Measurements from ENCODE around the gene LIM2. TPM values are rescaled to one million over a fixed set of nuclear protein-coding genes. Genes with fewer than 3 reads are reported as not detected.

LIM2 gene
- total RNA-seq, 4 donors from 2014 or later, result not detected

GRCh38 chr19:51339687-51340656, 47.8 kb downstream of the LIM2 start:
- 2 to 3% methylated on average over 19 to 36 of the region's 107 CpGs for WGBS, 2 donors
- peak overlapping the region in 2 of 3 donors; percentile 23 to 61 for H3K27ac ChIP-seq
- peaks cover 0 to 2% of the 10 kb centered on the region in 2 donors for H3K36me3 ChIP-seq
- TF ChIP-seq CTCF (IDR thresholded peaks at IDR 0.05) (peak in 3 of 6 experiments; percentile 21 to 36 (median 32)), POLR2A (IDR thresholded peaks at IDR 0.05) (peak in 1 of 2 donors; percentile 59)
- peak; percentile 92 to 96 for DNase-seq
- no peaks in the 10 kb centered on the region for H3K9me3 ChIP-seq
- intact Hi-C loops (cut with DNase I), result loop anchor here (10.0 kb wide), 1 partner anchor 55 kb away; the partner anchor contains the start of gene C19orf84
- peak overlapping the region in 1 of 3 donors; percentile 38 for H3K4me3 ChIP-seq (replicated peaks in 1 of 3)
- H3K4me1 ChIP-seq, result peaks cover 9 to 14% of the 10 kb centered on the region in 2 donors
- no peaks in the 10 kb centered on the region for H3K27me3 ChIP-seq

GRCh38 chr19:51339313-51339686, 48.5 kb downstream of the LIM2 start:
- 1 to 3% methylated on average over 10 of the region's 10 CpGs for WGBS, 2 donors
- TF ChIP-seq CTCF (IDR thresholded peaks at IDR 0.05) (no peak), POLR2A (IDR thresholded peaks at IDR 0.05) (no peak)
- Histone ChIP-seq H3K4me3 (replicated peaks in 1 of 3) (peak overlapping the region in 1 of 3 donors; percentile 38), H3K27me3 (no peaks in the 10 kb centered on the region), H3K4me1 (peaks cover 9 to 14% of the 10 kb centered on the region in 2 donors), H3K9me3 (no peaks in the 10 kb centered on the region), H3K36me3 (no peaks in the 10 kb centered on the region), H3K27ac (peak overlapping the region in 1 of 3 donors; percentile 61)
- DNase-seq, result no peak
- intact Hi-C loops (cut with DNase I), result no loop called here

GRCh38 chr19:51338563-51339312, 49.0 kb downstream of the LIM2 start:
- Histone ChIP-seq H3K9me3 (no peaks in the 10 kb centered on the region), H3K4me1 (peaks cover 9 to 14% of the 10 kb centered on the region in 2 donors), H3K27ac (peak overlapping the region in 1 of 3 donors; percentile 61), H3K4me3 (replicated peaks in 1 of 3) (peak overlapping the region in 1 of 3 donors; percentile 38), H3K27me3 (no peaks in the 10 kb centered on the region), H3K36me3 (no peaks in the 10 kb centered on the region)
- intact Hi-C loops (cut with DNase I), result no loop called here
- TF ChIP-seq CTCF (IDR thresholded peaks at IDR 0.05), result peak; percentile 62 to 91 (median 70)
- TF ChIP-seq POLR2A (IDR thresholded peaks at IDR 0.05), result no peak
- peak; percentile 80 to 84 for DNase-seq
- 6 to 7% methylated on average over 19 to 30 of the region's 43 CpGs for WGBS, 2 donors

GRCh38 chr19:51337861-51338562, 49.8 kb downstream of the LIM2 start:
- TF ChIP-seq POLR2A (IDR thresholded peaks at IDR 0.05), result no peak
- no peak for TF ChIP-seq CTCF (IDR thresholded peaks at IDR 0.05)
- intact Hi-C loops (cut with DNase I), result no loop called here
- H3K9me3 ChIP-seq, result no peaks in the 10 kb centered on the region
- no peak overlapping the region for H3K27ac ChIP-seq
- no peaks in the 10 kb centered on the region for H3K27me3 ChIP-seq
- no peaks in the 10 kb centered on the region for H3K36me3 ChIP-seq
- 86 to 88% methylated on average over 11 to 19 of the region's 19 CpGs for WGBS, 2 donors
- peaks cover 9 to 14% of the 10 kb centered on the region in 2 donors for H3K4me1 ChIP-seq
- DNase-seq, result no peak
- H3K4me3 ChIP-seq (replicated peaks in 1 of 3), result no peak overlapping the region

Data from thyroid gland (tissue), 4 donors.